ENCODE results near the gene TIE1. TPM values are rescaled to one million over a fixed set of nuclear protein-coding genes. Genes with fewer than 3 reads are reported as not detected.

Gene TIE1
- total RNA-seq, 1 experiment from 2014 or later, result not detected

GRCh38 chr1:43253173-43253572, 47.6 kb upstream of the TIE1 start:
- intact Hi-C loops (cut with micrococcal nuclease; ENCODE audit: unreplicated experiment), result no loop called here
- H3F3A ChIP-seq (ENCODE audit: insufficient read depth, low read depth), result peaks cover 5% of the 10 kb centered on the region; the same call in 1 of the 2 replicates
- H3K27ac ChIP-seq, result no peak overlapping the region
- TF ChIP-seq EZH2 (IDR thresholded peaks at IDR 0.05; ENCODE audit: low read depth), result no peak
- TF ChIP-seq CTCF (conservative IDR thresholded peaks at IDR 0.05), result no peak
- no peak overlapping the region for H3K4me2 ChIP-seq
- no peaks in the 10 kb centered on the region for H3K27me3 ChIP-seq (ENCODE audit: insufficient read depth, low read depth)
- no peaks in the 10 kb centered on the region for H4K20me1 ChIP-seq (ENCODE audit: insufficient read depth)
- ChIA-PET CTCF (no interaction called here), POLR2A (ENCODE audit: unreplicated experiment) (no interaction called here)
- H3K4me1 ChIP-seq (replicated peaks; ENCODE audit: insufficient read depth), result peaks cover 14% of the 10 kb centered on the region
- no peaks in the 10 kb centered on the region for H3K9me2 ChIP-seq (ENCODE audit: insufficient read depth)
- no peak overlapping the region for H3K4me3 ChIP-seq
- no peak overlapping the region for H2AFZ ChIP-seq
- H3K9me3 ChIP-seq (ENCODE audit: insufficient read depth, low read depth), result no peaks in the 10 kb centered on the region; the same call in 1 of the 2 replicates
- no peaks in the 10 kb centered on the region for H3K79me2 ChIP-seq (ENCODE audit: low read depth)
- DNase-seq, result no peak
- no TSS peak for BruUV-seq (replicated peaks)
- no peaks in the 10 kb centered on the region for H3K36me3 ChIP-seq (ENCODE audit: low read depth)

DNA sequence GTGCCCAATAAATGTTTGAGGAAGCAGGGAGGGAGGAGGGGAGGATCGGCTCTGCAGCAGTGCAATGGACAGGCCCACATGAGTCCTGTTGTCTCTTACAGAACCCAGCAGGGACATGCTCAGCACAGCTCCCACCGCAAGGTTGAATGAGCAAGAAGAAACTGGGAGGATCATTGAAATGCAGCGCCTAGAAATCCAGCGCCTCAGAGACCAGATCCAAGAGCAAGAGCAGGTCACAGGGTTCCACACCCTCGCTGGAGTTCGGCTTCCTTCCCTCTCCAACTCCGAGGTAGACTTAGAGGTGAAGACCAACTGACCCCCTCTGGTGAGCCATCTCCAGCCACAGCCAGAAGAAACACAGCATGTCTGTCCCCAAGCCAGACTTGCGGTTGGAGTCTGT, 46.9 kb upstream of the TIE1 start:
- intact Hi-C loops (cut with micrococcal nuclease; ENCODE audit: unreplicated experiment), result no loop called here
- Histone ChIP-seq H3K36me3 (ENCODE audit: low read depth) (no peaks in the 10 kb centered on the region), H2AFZ (no peak overlapping the region), H3K9me3 (ENCODE audit: insufficient read depth, low read depth) (no peaks in the 10 kb centered on the region), H3K27me3 (ENCODE audit: insufficient read depth, low read depth) (no peaks in the 10 kb centered on the region), H3K4me1 (replicated peaks; ENCODE audit: insufficient read depth) (peaks cover 14% of the 10 kb centered on the region), H3F3A (ENCODE audit: insufficient read depth, low read depth) (peaks cover 5% of the 10 kb centered on the region; the same call in 1 of the 2 replicates), H3K79me2 (ENCODE audit: low read depth) (no peaks in the 10 kb centered on the region), H4K20me1 (ENCODE audit: insufficient read depth) (no peaks in the 10 kb centered on the region), H3K4me2 (no peak overlapping the region), H3K9me2 (ENCODE audit: insufficient read depth) (no peaks in the 10 kb centered on the region), H3K27ac (no peak overlapping the region), H3K4me3 (no peak overlapping the region)
- ChIA-PET CTCF (interaction anchor here (0.6 to 0.7 kb wide), 2 partner anchors 507 to 512 kb away, joined by 3 read pairs; no protein-coding TSS in a partner anchor), POLR2A (ENCODE audit: unreplicated experiment) (no interaction called here)
- TF ChIP-seq CTCF (conservative IDR thresholded peaks at IDR 0.05) (no peak), EZH2 (IDR thresholded peaks at IDR 0.05; ENCODE audit: low read depth) (no peak)
- DNase-seq, result no peak
- BruUV-seq (replicated peaks), result no TSS peak

- Histone ChIP-seq H3K36me3 (ENCODE audit: low read depth) (no peaks in the 10 kb centered on the region), H3K4me1 (replicated peaks; ENCODE audit: insufficient read depth) (peaks cover 14% of the 10 kb centered on the region), H3F3A (ENCODE audit: insufficient read depth, low read depth) (peaks cover 5% of the 10 kb centered on the region; the same call in 1 of the 2 replicates), H3K9me3 (ENCODE audit: insufficient read depth, low read depth) (no peaks in the 10 kb centered on the region; the same call in 1 of the 2 replicates), H3K27ac (no peak overlapping the region), H3K27me3 (ENCODE audit: insufficient read depth, low read depth) (no peaks in the 10 kb centered on the region), H3K4me3 (no peak overlapping the region), H3K4me2 (no peak overlapping the region), H4K20me1 (ENCODE audit: insufficient read depth) (no peaks in the 10 kb centered on the region), H3K79me2 (ENCODE audit: low read depth) (no peaks in the 10 kb centered on the region), H2AFZ (no peak overlapping the region), H3K9me2 (ENCODE audit: insufficient read depth) (no peaks in the 10 kb centered on the region)
- no TSS peak for BruUV-seq (replicated peaks)
- TF ChIP-seq EZH2 (IDR thresholded peaks at IDR 0.05; ENCODE audit: low read depth) (no peak), CTCF (conservative IDR thresholded peaks at IDR 0.05) (no peak)
- no peak for DNase-seq
- ChIA-PET POLR2A (ENCODE audit: unreplicated experiment) (no interaction called here), CTCF (no interaction called here)
- intact Hi-C loops (cut with micrococcal nuclease; ENCODE audit: unreplicated experiment), result no loop called here
Observed at GRCh38 chr1:43255438-43256210, 45.2 kb upstream of the TIE1 start.
